ENCODE measurements around the gene NPEPL1.
"Not testable (repeated sequence)": the region's sequence is repeated elsewhere in the genome, so short reads cannot be mapped to it uniquely, and the experiment has no call there.

The NPEPL1 gene

GRCh38 chr20:58713801-58714339, 21.3 kb downstream of the NPEPL1 start:
- DNase-seq (ENCODE audit: low spot score): no peak

- no peak for DNase-seq (ENCODE audit: low spot score)
These were observed 21.8 kb downstream of the NPEPL1 start for GRCh38 chr20:58714340-58714922.

GRCh38 chr20:58714923-58715351, 22.3 kb downstream of the NPEPL1 start:
- no peak for DNase-seq (ENCODE audit: low spot score)

GRCh38 chr20:58715391-58715800, 22.8 kb downstream of the NPEPL1 start:
- no peak for DNase-seq (ENCODE audit: low spot score)

- DNase-seq (ENCODE audit: low spot score): no peak
These were observed 23.3 kb downstream of the NPEPL1 start for GRCh38 chr20:58715801-58716475.

GRCh38 chr20:58716476-58717277, 24.1 kb downstream of the NPEPL1 start:
- DNase-seq (ENCODE audit: low spot score): no peak

GRCh38 chr20:58717278-58718091, 24.9 kb downstream of the NPEPL1 start:
- no peak for DNase-seq (ENCODE audit: low spot score)

GRCh38 chr20:58718121-58718563, 25.5 kb downstream of the NPEPL1 start:
- DNase-seq (ENCODE audit: low spot score): no peak

- DNase-seq (ENCODE audit: low spot score): no peak
These were observed 26.1 kb downstream of the NPEPL1 start for GRCh38 chr20:58718729-58719128.

- no peak for DNase-seq (ENCODE audit: low spot score)
These were observed 26.7 kb downstream of the NPEPL1 start for GRCh38 chr20:58719258-58719657.

GRCh38 chr20:58719971-58720371, 27.4 kb downstream of the NPEPL1 start:
- DNase-seq (ENCODE audit: low spot score): no peak

GRCh38 chr20:58720890-58721289, 28.3 kb downstream of the NPEPL1 start:
- DNase-seq (ENCODE audit: low spot score): no peak

GRCh38 chr20:58721951-58722778, 29.6 kb downstream of the NPEPL1 start:
- no peak for DNase-seq (ENCODE audit: low spot score)

- no peak for DNase-seq (ENCODE audit: low spot score)
These were observed 30.5 kb downstream of the NPEPL1 start for GRCh38 chr20:58722877-58723627.

GRCh38 chr20:58723628-58723984, 31.0 kb downstream of the NPEPL1 start:
- no peak for DNase-seq (ENCODE audit: low spot score)

GRCh38 chr20:58726156-58726555, 33.6 kb downstream of the NPEPL1 start:
- not testable (repeated sequence) for DNase-seq (ENCODE audit: low spot score)

GRCh38 chr20:58731192-58731591, 38.6 kb downstream of the NPEPL1 start:
- DNase-seq (ENCODE audit: low spot score): no peak

- no peak for DNase-seq (ENCODE audit: low spot score)
These were observed 44.6 kb downstream of the NPEPL1 start for GRCh38 chr20:58737198-58737597.

GRCh38 chr20:58740356-58741308, 48.0 kb downstream of the NPEPL1 start:
- DNase-seq (ENCODE audit: low spot score): no peak

Measured in iPS-NIHi11 (cell line).